Suppressor macrophage treated with lipopolysaccharide for 1 hour (primary cell): ENCODE measurements around the gene SLC34A2.

Experiments used
- DNase-seq, 3 donors: peaks; one replicate each; pipeline ENCODE4 v3.0.0-alpha.2; 2020 to 2022

Gene SLC34A2

DNA sequence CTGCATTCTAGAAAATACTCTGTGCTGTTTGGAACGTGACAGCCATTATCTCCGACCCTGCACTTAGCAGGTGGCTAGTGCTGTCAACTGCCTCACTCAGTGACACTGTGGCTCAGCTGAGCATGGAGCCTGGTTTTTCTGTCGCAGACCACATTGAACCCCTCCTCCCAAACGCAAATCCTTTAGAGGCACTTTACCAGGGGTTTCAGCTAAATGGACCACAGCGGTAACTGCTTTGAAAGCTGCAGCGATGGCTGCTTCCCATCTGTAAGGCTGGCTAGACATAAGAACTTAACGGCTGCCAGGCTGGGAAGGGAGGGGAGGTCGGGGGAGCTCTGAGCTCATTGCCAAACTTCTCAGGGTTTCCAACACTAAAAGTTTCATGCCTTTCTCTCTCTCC lies 8.1 kb downstream of the SLC34A2 start:
- no peak for DNase-seq

DNA sequence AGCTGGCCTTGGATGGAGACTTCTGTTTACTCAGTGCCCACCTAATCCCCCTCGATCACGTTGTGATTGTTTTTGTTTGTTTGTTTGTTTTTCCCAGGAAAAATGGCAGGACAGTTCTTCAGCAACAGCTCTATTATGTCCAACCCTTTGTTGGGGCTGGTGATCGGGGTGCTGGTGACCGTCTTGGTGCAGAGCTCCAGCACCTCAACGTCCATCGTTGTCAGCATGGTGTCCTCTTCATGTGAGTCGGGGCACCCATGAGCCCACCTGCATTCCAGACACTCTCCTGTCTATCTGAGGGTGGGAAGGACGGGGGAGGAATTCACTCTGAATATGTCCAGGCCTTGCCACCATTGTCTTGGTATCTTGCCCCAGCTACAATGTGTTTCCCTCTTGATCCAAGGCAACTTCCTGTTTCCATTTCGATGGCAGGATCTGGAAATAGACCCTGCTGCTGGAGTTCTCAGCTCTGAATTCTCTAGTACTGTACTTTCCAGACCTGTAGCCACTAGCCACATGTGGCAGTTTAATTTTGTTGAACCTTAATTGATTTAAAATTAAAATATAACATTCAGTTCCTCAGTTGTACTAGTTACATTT lies 10.5 kb downstream of the SLC34A2 start:
- DNase-seq: no peak

DNA sequence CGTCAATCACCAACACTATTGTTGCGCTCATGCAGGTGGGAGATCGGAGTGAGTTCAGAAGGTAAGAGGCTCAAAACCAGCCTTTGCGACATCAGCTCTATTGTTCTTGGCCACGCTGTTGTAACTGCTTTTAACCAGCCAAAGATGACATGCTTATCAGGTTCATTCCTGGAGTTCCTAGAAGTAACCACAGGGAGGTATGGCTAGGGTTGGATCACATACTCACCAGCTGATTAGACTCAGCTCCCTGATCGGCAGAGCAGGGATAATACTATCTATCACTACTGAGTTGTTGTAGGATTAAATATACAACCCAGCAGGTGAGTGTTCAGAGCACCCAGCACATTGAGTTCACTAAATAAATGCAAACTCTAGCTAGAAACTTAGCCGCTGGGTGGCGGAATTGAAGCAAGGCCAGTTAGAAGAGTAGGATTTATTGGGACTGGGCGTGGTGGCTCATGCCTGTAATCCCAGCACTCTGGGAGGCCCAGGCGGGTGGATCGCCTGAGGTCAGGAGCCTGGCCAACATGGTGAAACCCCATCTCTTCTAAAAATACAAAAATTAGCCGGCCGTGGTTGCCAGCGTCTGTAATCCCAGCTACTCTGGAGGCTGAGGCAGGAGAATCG lies 12.4 kb downstream of the SLC34A2 start:
- no peak for DNase-seq

DNA sequence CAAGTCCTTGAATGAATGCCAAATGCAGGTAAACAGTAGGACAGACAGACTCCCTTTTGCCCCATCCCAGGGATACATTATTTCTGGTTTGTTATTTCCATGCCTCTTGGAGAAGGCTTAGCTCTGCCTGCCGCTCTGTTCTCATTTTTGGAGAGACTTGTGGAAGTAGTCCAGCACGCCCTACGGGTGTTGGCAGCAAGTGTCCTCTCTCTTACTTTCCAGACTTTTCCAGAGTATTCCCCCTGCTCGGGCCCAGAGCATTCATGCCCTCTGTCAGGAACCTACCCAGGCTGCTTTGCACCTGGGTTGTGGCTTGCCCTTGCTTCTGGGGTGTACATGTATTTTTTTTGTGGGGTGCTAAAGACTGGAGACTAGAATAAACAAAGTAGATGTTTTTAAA lies 15.3 kb downstream of the SLC34A2 start:
- DNase-seq: no peak

DNA sequence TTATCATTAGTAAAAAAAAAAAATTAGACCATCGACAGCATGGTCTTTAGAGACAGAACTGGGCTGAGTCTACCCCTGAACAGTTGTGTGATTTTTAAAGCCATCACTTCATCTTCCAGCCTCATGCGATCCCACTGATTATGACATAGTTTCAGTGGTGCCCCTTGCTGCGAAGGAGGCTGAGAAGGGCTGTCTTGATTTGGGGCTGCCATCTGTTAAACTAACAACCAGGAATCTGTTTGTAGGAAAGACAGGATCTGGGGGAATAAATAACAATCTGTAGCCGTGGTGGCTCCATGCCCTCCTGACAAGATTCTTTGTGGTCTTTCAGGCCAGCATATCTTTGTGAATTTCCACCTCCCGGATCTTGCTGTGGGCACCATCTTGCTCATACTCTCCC lies 17.1 kb downstream of the SLC34A2 start:
- DNase-seq: no peak

DNA sequence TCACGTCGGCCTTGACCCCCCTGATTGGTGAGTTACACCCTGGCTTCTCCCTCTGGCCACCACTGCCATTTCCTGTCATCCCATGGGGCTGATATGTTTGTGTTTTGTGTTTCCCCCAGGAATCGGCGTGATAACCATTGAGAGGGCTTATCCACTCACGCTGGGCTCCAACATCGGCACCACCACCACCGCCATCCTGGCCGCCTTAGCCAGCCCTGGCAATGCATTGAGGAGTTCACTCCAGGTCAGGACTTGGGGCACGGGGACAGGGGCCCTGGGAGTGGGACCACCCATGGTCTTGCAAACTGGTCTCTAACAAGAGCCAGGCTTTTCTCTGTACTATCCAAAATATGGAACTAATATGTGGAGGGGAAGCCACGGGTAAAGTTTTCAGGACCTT lies 18.7 kb downstream of the SLC34A2 start:
- DNase-seq: no peak

DNA sequence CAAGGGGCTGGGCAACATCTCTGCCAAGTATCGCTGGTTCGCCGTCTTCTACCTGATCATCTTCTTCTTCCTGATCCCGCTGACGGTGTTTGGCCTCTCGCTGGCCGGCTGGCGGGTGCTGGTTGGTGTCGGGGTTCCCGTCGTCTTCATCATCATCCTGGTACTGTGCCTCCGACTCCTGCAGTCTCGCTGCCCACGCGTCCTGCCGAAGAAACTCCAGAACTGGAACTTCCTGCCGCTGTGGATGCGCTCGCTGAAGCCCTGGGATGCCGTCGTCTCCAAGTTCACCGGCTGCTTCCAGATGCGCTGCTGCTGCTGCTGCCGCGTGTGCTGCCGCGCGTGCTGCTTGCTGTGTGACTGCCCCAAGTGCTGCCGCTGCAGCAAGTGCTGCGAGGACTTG lies 20.6 kb downstream of the SLC34A2 start:
- DNase-seq: no peak

DNA sequence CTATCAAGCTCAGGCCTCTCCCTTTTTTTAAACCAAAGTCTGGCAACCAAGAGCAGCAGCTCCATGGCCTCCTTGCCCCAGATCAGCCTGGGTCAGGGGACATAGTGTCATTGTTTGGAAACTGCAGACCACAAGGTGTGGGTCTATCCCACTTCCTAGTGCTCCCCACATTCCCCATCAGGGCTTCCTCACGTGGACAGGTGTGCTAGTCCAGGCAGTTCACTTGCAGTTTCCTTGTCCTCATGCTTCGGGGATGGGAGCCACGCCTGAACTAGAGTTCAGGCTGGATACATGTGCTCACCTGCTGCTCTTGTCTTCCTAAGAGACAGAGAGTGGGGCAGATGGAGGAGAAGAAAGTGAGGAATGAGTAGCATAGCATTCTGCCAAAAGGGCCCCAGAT lies 21.5 kb downstream of the SLC34A2 start:
- DNase-seq: no peak

DNA sequence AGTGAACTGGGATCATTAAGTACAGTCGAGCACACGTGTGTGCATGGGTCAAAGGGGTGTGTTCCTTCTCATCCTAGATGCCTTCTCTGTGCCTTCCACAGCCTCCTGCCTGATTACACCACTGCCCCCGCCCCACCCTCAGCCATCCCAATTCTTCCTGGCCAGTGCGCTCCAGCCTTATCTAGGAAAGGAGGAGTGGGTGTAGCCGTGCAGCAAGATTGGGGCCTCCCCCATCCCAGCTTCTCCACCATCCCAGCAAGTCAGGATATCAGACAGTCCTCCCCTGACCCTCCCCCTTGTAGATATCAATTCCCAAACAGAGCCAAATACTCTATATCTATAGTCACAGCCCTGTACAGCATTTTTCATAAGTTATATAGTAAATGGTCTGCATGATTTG lies 22.3 kb downstream of the SLC34A2 start:
- no peak for DNase-seq

DNA sequence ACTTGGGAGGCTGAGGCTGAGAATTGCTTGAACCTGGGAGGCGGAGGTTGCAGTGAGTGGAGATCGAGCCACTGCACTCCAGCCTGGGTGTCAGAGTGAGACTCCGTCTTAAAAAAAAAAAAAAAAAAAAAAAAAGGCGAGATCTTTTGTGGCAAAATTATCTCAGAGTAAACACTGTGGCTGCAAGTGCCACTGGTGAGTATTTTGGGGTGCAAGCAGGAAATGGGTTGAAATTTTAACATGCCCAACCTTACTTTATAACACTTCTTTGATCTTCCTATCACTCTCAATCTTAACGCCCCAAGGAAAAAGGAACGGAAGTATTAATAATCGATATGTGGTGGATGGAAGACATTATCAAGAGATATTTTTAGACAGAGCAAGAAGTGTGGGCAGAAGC lies 32.1 kb downstream of the SLC34A2 start:
- no peak for DNase-seq

DNA sequence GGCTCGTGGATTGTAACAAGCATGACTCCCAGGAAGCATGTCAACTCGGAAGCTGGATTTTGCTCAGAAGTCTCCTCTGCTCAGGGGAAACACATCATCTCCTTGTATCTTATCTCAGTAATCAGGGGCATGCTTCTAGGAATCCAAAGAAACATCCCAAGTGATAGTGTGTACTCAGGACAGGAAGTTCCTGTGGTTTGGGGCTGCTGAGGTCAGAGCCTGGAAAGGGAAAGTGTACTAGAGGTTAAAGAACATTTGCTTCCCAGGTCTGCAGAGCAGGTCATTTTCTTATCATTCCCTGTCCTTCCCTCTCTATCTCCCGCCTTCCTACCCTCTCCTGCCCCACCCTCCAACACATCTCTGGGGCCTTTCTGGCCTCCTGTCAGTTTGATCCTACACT lies 38.8 kb downstream of the SLC34A2 start:
- DNase-seq: no peak

DNA sequence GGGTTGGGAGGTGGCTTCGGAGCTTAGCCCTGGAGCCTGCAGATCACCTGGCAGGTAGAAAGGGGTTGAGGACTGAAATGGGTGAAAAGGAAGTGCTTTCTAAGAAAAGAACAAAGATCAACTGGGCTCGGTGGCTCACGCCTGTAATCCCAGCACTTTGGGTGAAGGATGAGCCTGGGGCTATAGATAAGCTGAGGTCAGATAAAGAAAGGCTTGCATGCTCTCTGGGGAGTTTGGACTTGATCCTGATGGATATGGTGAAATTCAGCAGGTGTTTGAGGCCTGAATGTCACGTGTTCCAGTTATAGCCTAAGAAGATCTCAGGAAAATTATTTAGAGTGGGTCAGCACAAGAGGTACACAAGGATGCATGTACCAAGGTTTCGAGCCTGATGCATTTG lies 40.8 kb downstream of the SLC34A2 start:
- DNase-seq: no peak

DNA sequence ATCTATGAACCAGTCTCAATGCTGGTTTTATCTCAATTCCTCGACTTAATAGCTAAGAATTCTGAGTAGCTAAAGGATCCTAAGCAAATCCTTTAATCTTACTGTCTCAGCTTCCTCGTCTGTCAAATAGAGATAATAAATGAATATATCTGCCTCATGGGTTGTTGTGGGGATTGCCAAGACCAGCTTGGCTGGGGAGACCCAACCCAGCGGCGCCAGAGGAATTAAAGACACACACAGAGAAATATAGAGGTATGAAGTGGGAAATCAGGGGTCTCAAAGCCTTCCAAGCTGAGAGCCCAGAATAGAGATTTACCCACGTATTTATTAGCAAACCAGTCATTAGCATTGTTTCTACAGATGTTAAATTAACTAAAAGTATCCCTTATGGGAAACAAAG lies 41.9 kb downstream of the SLC34A2 start:
- DNase-seq: no peak

DNA sequence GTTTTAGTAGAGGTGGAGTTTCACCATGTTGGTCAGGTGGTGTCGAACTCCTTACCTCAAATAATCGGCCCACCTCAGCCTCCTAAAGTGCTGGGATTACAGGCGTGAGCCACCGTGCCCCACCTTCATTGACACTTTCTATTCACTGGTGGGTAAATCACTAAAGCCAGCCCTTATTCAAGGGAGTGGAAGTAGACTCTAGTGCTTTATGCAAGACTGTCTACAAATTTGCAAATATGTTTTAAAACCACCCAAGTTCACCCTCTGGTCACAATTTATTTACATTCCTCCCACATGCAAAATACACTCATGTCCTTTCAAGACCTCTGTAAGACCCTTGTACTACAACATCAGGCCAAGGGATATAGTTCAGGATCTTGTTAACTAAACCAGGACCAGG lies 45.0 kb downstream of the SLC34A2 start:
- no peak for DNase-seq

DNA sequence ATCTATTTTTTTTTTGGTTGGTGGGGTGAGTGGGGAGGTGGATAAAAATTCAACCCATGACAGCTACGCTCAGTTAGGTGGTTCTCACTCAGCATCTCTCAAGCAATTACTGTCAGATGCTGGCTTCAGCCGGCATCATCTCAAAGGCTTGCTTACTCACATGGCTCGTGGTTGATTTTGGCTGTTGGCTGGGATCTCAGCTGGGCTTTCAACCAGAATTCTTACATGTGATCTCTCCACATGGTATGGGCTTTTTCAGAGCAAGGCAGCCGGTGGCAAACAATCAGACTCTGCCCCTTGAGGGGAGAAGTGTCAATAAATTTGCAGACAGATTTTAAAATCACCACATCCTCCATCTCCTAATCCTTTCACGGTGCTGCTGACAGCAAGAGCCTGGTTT lies 47.2 kb downstream of the SLC34A2 start:
- no peak for DNase-seq

DNA sequence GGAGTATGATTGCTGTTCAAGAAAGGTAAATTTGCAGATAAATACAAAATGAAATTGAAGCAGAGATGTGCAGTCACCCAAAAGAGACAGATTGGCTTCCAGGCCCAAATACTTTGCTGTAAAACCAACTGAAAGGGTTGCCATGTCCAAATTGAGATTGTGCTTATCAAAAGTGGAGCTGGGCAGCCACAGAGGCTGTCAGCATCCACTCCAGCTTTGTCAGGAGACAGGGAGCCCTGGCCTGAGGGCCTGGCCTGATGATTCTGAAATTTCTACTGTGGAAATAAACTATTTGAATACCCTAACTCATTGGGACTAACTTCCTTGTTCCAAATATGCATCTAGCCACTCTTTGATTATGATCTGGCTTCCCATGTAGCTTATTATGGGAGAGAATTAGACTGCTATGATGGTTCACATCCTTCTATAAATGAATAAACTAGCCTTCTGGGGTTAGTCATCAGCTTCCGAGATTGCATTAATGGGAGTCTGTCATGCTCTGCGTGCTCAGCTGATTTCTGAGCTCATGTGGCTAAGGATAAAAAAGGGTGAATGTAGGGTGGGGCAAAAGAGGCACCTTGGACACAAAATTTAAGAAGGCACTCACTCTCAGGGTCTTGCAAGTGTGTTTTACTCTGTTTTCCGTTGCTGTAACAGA lies 48.2 kb downstream of the SLC34A2 start:
- DNase-seq: no peak

DNA sequence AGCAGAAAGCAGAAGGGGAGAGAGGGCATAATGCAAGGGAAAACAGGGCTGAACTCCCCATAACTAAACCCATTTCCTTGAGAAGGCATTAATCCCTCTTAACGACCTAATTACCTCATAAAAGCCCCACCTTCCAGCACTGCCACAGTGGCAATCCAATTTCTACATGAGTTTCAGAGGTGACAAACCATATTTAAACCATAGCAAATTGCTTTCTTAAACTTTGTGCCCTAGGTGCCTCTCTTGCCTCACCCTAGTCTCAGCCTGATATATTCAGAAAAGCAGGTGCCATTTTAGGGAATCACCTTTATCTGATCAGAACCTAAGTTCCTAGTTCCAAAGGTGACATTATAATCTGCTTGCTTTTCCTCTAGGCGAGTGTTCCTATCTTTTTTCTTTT lies 48.9 kb downstream of the SLC34A2 start:
- DNase-seq: no peak

DNA sequence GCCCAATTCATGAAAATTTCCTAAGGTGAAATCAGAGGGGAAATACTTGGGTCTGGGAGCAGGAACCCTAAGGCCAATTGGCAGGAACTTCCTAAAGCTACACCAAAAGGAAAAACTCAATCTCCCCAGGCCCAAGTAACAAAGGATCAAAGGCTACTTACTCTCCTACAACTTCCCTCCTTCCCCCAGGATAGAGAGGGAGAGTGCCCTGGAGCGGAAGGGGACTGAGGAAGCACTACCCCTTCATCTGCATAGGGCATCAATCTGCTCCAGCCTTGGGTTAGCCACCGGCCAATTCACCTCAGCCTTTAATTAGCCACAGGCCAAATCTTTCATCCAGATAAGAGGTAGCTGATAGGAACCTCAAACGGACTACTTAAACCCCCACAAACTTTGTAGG lies 55.0 kb downstream of the SLC34A2 start:
- no peak for DNase-seq

DNA sequence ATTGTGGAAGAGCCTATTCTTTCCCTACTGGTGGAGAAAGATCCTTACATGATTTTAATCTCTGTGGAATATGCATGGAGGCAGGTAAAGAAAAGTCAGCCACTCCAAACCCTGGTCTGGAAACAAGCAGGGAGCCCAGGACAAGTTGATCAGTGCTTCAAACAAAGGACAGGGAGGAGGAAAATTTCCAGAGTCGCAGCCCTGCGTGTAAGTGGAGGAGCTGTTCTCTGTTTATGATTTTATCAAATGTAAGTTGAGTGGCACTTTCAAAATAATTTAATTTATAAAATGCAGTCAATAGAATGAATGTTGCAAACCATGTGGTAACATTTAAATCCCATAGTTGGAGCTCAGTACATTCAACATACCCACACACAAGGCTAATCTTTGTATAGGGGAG lies 57.0 kb downstream of the SLC34A2 start:
- DNase-seq: no peak

DNA sequence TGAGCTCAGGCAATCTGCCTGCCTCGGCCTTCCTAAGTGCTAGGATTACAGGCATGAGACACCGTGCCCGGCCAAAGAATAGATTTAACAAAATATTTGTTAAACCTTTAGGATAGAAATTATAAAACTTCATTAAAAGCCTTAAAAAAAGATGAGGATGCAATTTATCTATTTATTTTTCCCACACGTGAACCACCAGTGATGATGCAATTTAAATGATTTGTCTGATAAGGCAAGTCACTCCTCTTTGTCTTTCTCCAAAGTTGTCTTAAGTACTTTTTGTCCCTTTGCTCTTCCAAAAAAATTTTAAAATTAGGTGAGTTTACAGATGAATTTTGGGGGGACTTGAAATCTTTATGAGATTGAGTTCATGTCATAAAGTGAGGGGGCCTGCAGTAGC lies 58.2 kb downstream of the SLC34A2 start:
- DNase-seq: no peak

DNA sequence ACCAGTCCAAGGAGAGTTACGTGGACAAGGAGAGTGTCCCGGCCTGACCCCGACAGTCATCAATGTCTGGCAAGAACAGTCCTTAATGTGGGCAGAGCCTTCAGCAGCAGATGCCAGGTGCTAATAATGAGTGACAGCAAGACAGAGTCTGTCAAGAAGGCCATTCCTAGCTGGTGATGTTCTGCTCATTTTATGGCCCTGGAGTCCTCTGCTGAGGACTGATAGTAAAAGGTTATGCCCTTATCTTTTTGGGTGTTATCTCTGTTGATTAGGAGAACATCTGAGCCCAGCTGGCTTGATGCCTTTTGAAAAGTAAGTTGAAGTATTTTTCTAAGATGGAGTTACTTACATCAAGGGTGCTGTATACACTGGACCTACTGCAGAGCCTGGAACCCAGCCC lies 67.3 kb downstream of the SLC34A2 start:
- DNase-seq: no peak

DNA sequence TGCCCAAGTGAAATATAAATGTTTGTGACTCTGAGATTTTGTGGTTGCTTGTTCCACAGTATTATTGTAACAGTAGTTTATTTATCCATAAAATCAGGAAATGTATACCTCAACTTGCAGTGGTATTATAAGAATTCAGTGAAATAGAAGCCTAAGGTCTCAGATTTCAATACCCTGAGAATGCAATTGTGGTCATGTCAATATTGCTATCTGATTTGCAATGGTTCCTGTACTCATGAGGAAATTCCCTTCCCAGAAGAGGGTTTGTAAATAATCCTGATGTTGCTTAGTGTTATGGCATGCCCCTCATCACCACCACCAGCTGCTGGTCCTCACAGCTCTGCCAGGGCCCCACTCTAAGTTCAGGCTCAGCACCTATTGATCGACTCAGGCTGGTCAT lies 67.8 kb downstream of the SLC34A2 start:
- no peak for DNase-seq

DNA sequence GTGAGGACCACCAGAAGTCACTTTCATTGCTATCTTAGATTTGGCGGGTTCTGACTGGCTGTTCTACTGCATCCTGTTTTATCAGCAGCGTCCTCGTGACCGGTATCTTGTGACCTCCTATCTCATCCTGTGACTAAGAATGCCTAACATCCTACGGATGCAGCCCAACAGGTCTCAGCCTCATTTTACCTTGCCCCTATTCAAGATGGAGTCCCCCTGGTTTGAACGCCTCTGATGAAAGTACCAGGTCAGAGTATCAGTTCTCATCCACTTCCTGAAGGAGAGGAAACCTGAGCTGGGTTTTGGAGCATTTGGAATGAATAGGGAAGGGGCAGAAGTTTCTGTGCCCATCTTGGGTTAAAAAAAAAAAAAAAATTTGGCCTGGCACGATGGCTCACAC lies 70.2 kb downstream of the SLC34A2 start:
- no peak for DNase-seq

DNA sequence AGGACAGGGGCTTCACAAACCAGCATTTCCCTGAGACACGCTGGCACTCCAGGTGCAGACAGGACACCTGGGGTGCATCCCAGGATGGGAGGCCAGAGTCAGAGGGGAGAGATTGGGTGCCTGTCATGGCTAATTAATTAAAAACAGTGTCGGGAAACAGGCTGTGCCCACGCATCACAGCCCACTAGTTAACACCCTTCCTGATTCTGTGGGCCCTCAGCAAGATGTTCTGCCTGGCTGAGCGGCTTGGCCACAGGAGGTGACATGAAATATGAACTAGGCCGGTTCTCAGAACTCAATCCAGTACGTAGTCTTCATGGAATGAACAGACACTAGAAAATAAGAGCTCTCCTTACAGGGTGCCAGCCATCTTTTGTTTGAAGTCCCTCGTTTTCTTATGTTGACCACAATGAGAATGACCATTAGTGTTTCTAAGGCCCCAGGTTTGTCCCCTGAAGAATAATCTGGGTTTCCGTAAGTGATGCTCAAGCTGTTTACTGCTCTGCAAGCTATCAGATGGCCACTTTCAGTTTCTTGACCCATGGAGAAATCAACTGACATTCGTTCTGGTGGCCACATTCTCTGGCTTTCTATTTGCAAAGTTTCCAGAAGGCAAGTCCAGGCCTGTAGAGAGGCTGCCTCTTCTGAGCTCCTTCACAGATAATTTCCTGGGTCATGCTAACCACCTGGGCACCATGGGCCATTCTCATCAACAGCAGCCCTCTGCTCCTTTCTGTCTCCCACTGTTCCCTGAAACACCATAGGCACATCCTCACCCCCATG lies 72.3 kb downstream of the SLC34A2 start:
- DNase-seq: no peak
